GM10248 (cell line): ENCODE measurements around the gene AKAP6.
"Not testable (repeated sequence)": the region's sequence is repeated elsewhere in the genome, so short reads cannot be mapped to it uniquely, and the experiment has no call there.

Source experiments
- CTCF ChIA-PET: fragments of 300-600 bp; sonication (Branson Sonifier 250); formaldehyde crosslinking; extraction: SDS; loops from one replicate; lab custom pipeline; 2021; ENCODE audit warnings: antibody characterized with exemption; lab: Yijun Ruan, JAX
- POLR2A ChIA-PET: fragments of 350-650 bp; sonication (Branson Sonifier 250); formaldehyde crosslinking; extraction: SDS; loops from one replicate; lab custom pipeline; 2020; ENCODE audit warnings: antibody characterized with exemption; lab: Yijun Ruan, JAX
- DNase-seq: peaks from one replicate; pipeline ENCODE4 v3.0.0; 2012; ENCODE audit errors: extremely low spot score
- CTCF ChIP-seq: IDR thresholded peaks from 2 replicates; pipeline ENCODE4 v1.5.1; 2012; ENCODE audit warnings: mild to moderate bottlenecking, low read depth; ENCODE audit errors: extremely low read depth, missing control alignments, control extremely low read depth

Gene AKAP6

GRCh38 chr14:32379447-32379846 is 50.3 kb downstream of the AKAP6 start:
- CTCF ChIA-PET = interaction anchor here (1.5 to 1.6 kb wide), 3 partner anchors 8 to 25 kb away, joined by 3 to 10 read pairs (median 5); no protein-coding TSS in a partner anchor
- POLR2A ChIA-PET = no interaction called here
- DNase-seq = no peak
- no peak for TF ChIP-seq CTCF

GRCh38 chr14:32381869-32382268 is 52.8 kb downstream of the AKAP6 start:
- POLR2A ChIA-PET = no interaction called here
- CTCF ChIA-PET = interaction anchor here (0.9 to 1.4 kb wide), 5 partner anchors 10 to 32 kb away, joined by 3 to 5 read pairs (median 4); no protein-coding TSS in a partner anchor
- no peak for DNase-seq
- no peak for TF ChIP-seq CTCF

GRCh38 chr14:32382704-32383103 is 53.6 kb downstream of the AKAP6 start:
- POLR2A ChIA-PET = no interaction called here
- TF ChIP-seq CTCF = no peak
- CTCF ChIA-PET = interaction anchor here (0.9 to 1.4 kb wide), 5 partner anchors 9 to 32 kb away, joined by 3 to 5 read pairs (median 4); no protein-coding TSS in a partner anchor
- no peak for DNase-seq

- DNase-seq = no peak
- ChIA-PET POLR2A (no interaction called here), CTCF (interaction anchor here (1.2 to 1.4 kb wide), 2 partner anchors 16 to 19 kb away, joined by 3 to 4 read pairs; no protein-coding TSS in a partner anchor)
- TF ChIP-seq CTCF = no peak
Measured at GRCh38 chr14:32383364-32384009, 54.4 kb downstream of the AKAP6 start.

- no peak for DNase-seq
- ChIA-PET CTCF (interaction anchor here (0.7 kb wide), 1 partner anchor 15 kb away, joined by 3 read pairs; no protein-coding TSS in a partner anchor), POLR2A (no interaction called here)
- no peak for TF ChIP-seq CTCF
Measured at GRCh38 chr14:32384464-32384863, 55.4 kb downstream of the AKAP6 start.

GRCh38 chr14:32387295-32387694 is 58.2 kb downstream of the AKAP6 start:
- POLR2A ChIA-PET, CTCF ChIA-PET, DNase-seq: not testable (repeated sequence)

- DNase-seq = no peak
- no peak for TF ChIP-seq CTCF
- POLR2A ChIA-PET = no interaction called here
- CTCF ChIA-PET = interaction anchor here (4.0 kb wide), 1 partner anchor 13 kb away, joined by 10 read pairs; no protein-coding TSS in a partner anchor
Measured at GRCh38 chr14:32393119-32393518, 64.0 kb downstream of the AKAP6 start.
